GM12878 (cell line): ENCODE data around the gene NDUFB7. TPM values are rescaled to one million over a fixed set of nuclear protein-coding genes. Genes with fewer than 3 reads are reported as not detected.

ENCODE experiments used
- ATAC-seq: fragments of 200-7000 bp; cut with Tn5 transposase; 3 replicates; pipeline ENCODE4 v1.9.1; 2020; ENCODE audit warnings: mild to moderate bottlenecking, moderate library complexity
- BruUV-seq: library from RNA; stranded (reverse); fragments of 400-500 nt; replicated peaks from 2 replicates; lab custom pipeline; 2021; lab: Mats Ljungman, UMichigan
- CTCF ChIA-PET: fragments of 300-600 bp; sonication (Branson Sonifier 250); formaldehyde crosslinking; extraction: SDS; loops from one replicate; lab custom pipeline; 2021; ENCODE audit warnings: inconsistent platforms; lab: Yijun Ruan, JAX
- POLR2A ChIA-PET: fragments of 350-600 bp; formaldehyde crosslinking; extraction: SDS; loops from one replicate; lab custom pipeline; 2021; ENCODE audit warnings: inconsistent platforms; lab: Charles Lee
- RAD21 ChIA-PET: fragments of 300-600 bp; sonication (Branson Sonifier 250); formaldehyde crosslinking; loops from one replicate; lab custom pipeline; 2023; ENCODE audit warnings: antibody characterized with exemption; ENCODE audit not compliant: unreplicated experiment; lab: Charles Lee
- SMC1A ChIA-PET: fragments of 300-600 bp; sonication (Branson Sonifier 250); formaldehyde crosslinking; loops from one replicate; lab custom pipeline; 2023; ENCODE audit not compliant: unreplicated experiment, uncharacterized antibody; lab: Charles Lee
- DNase-seq: peaks from one replicate; pipeline ENCODE4 v3.0.0-alpha.2; 2011; ENCODE audit warnings: low read depth, low spot score
- FAIRE-seq: peaks from 3 replicates; lab custom pipeline; 2011; peaks lifted over from hg19 to GRCh38; lab: Jason Lieb, UNC
- H2AFZ ChIP-seq: 2 replicates; pipeline ENCODE4 v1.6.0; 2011; ENCODE audit warnings: low read depth, low read length, control low read depth; ENCODE audit not compliant: control insufficient read depth
- H3K27ac ChIP-seq: 2 replicates; pipeline ENCODE4 v1.5.1; 2011; ENCODE audit warnings: control low read depth; ENCODE audit not compliant: control insufficient read depth, insufficient read depth
- H3K27me3 ChIP-seq, 2 experiments: replicated peaks in 1 of 2; 2 replicates each; pipeline versions ENCODE4 v1.6.0 to v1.6.1; 2011; ENCODE audit warnings: low read length in 1 of 2; ENCODE audit not compliant: control insufficient read depth in 2 of 2, insufficient read depth in 2 of 2
- H3K36me3 ChIP-seq, 2 experiments: 2 replicates each; pipeline ENCODE4 v1.5.1; 2011; ENCODE audit warnings: low read length in 1 of 2; ENCODE audit not compliant: control insufficient read depth in 2 of 2, insufficient read depth in 2 of 2
- H3K4me1 ChIP-seq: 2 replicates; pipeline ENCODE4 v1.6.1; 2011; ENCODE audit warnings: mild to moderate bottlenecking, low read length, moderate library complexity, mixed read lengths; ENCODE audit not compliant: control insufficient read depth, insufficient read depth
- H3K4me2 ChIP-seq: 2 replicates; pipeline ENCODE4 v1.6.0; 2011; ENCODE audit warnings: control low read depth; ENCODE audit not compliant: control insufficient read depth, insufficient read depth
- H3K4me3 ChIP-seq: fragments of 200-600 bp; sonication (generic); 2 replicates; pipeline ENCODE4 v1.5.1; 2016
- H3K79me2 ChIP-seq: 2 replicates; pipeline ENCODE4 v1.6.0; 2011; ENCODE audit warnings: low read length; ENCODE audit not compliant: control insufficient read depth, insufficient read depth
- H3K9ac ChIP-seq: 2 replicates; pipeline ENCODE4 v1.8.0; 2011; ENCODE audit warnings: low read length, control low read depth, mixed read lengths; ENCODE audit not compliant: control insufficient read depth, insufficient read depth
- H3K9me3 ChIP-seq: replicated peaks from 3 replicates; pipeline ENCODE4 v1.5.1; 2011; ENCODE audit warnings: mild to moderate bottlenecking, low read length; ENCODE audit not compliant: control insufficient read depth, insufficient read depth
- H4K20me1 ChIP-seq: 2 replicates; pipeline ENCODE4 v1.6.0; 2011; ENCODE audit not compliant: control insufficient read depth, insufficient read depth
- BRCA1 ChIP-seq: IDR thresholded peaks from 2 replicates; pipeline ENCODE4 v1.6.1; 2011; ENCODE audit warnings: low read depth, low read length, improper control_type of control experiment
- MLLT1 ChIP-seq: fragments of 450-650 bp; IDR thresholded peaks from 2 replicates; pipeline ENCODE4 v1.6.1; 2016; ENCODE audit warnings: mild to moderate bottlenecking
- RBBP5 ChIP-seq: fragments of 200-600 bp; sonication (generic); conservative IDR thresholded peaks from 2 replicates; pipeline ENCODE4 v1.6.1; 2016
- SIX5 ChIP-seq: IDR thresholded peaks from 2 replicates; pipeline ENCODE4 v1.6.1; 2011; ENCODE audit warnings: mild to moderate bottlenecking, low read depth, low read length, moderate library complexity; ENCODE audit not compliant: severe bottlenecking
- SP1 ChIP-seq: IDR thresholded peaks from one replicate; pipeline ENCODE4 v1.6.1; 2011; ENCODE audit warnings: low read depth, low read length
- STAT1 ChIP-seq: fragments of 450-650 bp; conservative IDR thresholded peaks from 2 replicates; pipeline ENCODE4 v1.6.1; 2014; ENCODE audit warnings: antibody characterized with exemption, mild to moderate bottlenecking
- TAF1 ChIP-seq: IDR thresholded peaks from 2 replicates; pipeline ENCODE4 v1.6.1; 2011; ENCODE audit warnings: mild to moderate bottlenecking, low read depth, low read length, borderline replicate concordance
- ZBTB33 ChIP-seq: fragments of 450-650 bp; IDR thresholded peaks from 2 replicates; pipeline ENCODE4 v1.6.1; 2017; ENCODE audit warnings: mild to moderate bottlenecking
- WGBS: methylation state at CpG from one replicate; pipeline ENCODE4 v1.1.6; 2016; ENCODE audit warnings: low lambda C conversion rate; ENCODE audit not compliant: insufficient replicate concordance, insufficient coverage; ENCODE audit errors: missing lambda C conversion rate; 5-methylcytosine and 5-hydroxymethylcytosine counted together
- in situ Hi-C: fragments of 300-500 bp; cut with MboI; formaldehyde crosslinking; loops from 9 replicates; pipeline ENCODE4 v1.14.3; 2018; ENCODE audit warnings: mixed read lengths
- intact Hi-C: fragments of 100-400 bp; cut with micrococcal nuclease; formaldehyde crosslinking; loops from one replicate; pipeline ENCODE4 v1.14.2; 2022; ENCODE audit not compliant: unreplicated experiment
- polyA plus RNA-seq, 11 experiments: library from polyadenylated mRNA; depleted of rRNA in 4 of 11; unstranded in 6 of 11; stranded (reverse) in 5 of 11; fragments of >200 nt; fragmentation: Nextera tagmentation in 4 of 11; fragmentation: Illumina TruSeq in 1 of 11; extraction: Ambion mirVana in 4 of 11; extraction: Trizol in 1 of 11; gene quantifications; 1 replicate in 1 of 11; 2 replicates in 10 of 11; pipeline versions ENCODE4 v1.2.1 to v1.2.3, GENCODE V29; 2011 to 2016; ENCODE audit warnings: inconsistent platforms in 2 of 11, missing spikeins in 2 of 11, low read depth in 1 of 11
- total RNA-seq, 4 experiments: library from RNA; depleted of rRNA in 3 of 4; stranded (reverse); fragments of >200 nt in 3 of 4; fragmentation: Illumina TruSeq in 1 of 4; extraction: Trizol in 1 of 4; gene quantifications; 2 replicates each; pipeline versions ENCODE4 v1.2.1 to v1.2.3, GENCODE V29; 2013 to 2021
- TF ChIP-seq, protein P1 (sequence below): IDR thresholded peaks from 2 replicates; pipeline ENCODE4 v1.6.1; 2012; ENCODE audit warnings: low read depth, low read length, improper control_type of control experiment

The NDUFB7 gene
- total and polyA plus RNA-seq, 10 of the 15 experiments (the other 5 are each of a cell fraction or from before 2014, with no cell fraction given) = 14.6 to 480 (median 182) TPM

- Histone ChIP-seq H3K4me2 (peak overlapping the region; percentile 36), H3K36me3 (no peaks in the 10 kb centered on the region; a peak in 1 of 4 replicates), H3K9me3 (no peaks in the 10 kb centered on the region), H3K4me1 (peaks cover 8% of the 10 kb centered on the region), H2AFZ (peak overlapping the region; percentile 46; the same call in 1 of the 2 replicates), H3K9ac (no peak overlapping the region), H4K20me1 (no peaks in the 10 kb centered on the region), H3K79me2 (peaks cover 2% of the 10 kb centered on the region; the same call in 1 of the 2 replicates), H3K4me3 (no peak overlapping the region), H3K27me3 (no peaks in the 10 kb centered on the region), H3K27ac (no peak overlapping the region)
- intact Hi-C loops = loop anchor here (5.0 kb wide), 1 partner anchor 331 kb away; the partner anchor contains the start of gene OR7A17
- CTCF ChIA-PET = interaction anchor here (0.9 to 5.1 kb wide), 21 partner anchors 8 to 772 kb away, joined by 3 to 51 read pairs (median 4); partner anchors contain the start of genes ADGRE3, ASF1B, DNAJB1 and GIPC1
- WGBS = 29% methylated on average over 12 of the region's 12 CpGs
- ATAC-seq = peak; percentile 18
- SMC1A ChIA-PET = interaction anchor here (0.8 to 2.8 kb wide), 4 partner anchors 14 to 132 kb away, joined by 3 to 21 read pairs (median 4); partner anchors contain the start of gene NDUFB7
- POLR2A ChIA-PET = interaction anchor here (0.7 kb wide), 1 partner anchor 130 kb away, joined by 5 read pairs; no protein-coding TSS in a partner anchor
- no peak for FAIRE-seq
- RAD21 ChIA-PET = interaction anchor here (0.6 to 1.5 kb wide), 7 partner anchors 15 to 132 kb away, joined by 3 to 11 read pairs (median 4); partner anchors contain the start of genes DNAJB1 and NDUFB7
- in situ Hi-C loops = no loop called here
- DNase-seq = no peak
- no TSS peak for BruUV-seq
- TF ChIP-seq RBBP5 (no peak), SP1 (no peak), SIX5 (no peak), BRCA1 (no peak), ZBTB33 (0 out of 2 replicates have a peak, but pooled peaks have one; percentile 33), TAF1 (no peak), STAT1 (no peak), MLLT1 (0 out of 2 replicates have a peak, but pooled peaks have one; percentile 38)
- TF ChIP-seq, protein P1, sequence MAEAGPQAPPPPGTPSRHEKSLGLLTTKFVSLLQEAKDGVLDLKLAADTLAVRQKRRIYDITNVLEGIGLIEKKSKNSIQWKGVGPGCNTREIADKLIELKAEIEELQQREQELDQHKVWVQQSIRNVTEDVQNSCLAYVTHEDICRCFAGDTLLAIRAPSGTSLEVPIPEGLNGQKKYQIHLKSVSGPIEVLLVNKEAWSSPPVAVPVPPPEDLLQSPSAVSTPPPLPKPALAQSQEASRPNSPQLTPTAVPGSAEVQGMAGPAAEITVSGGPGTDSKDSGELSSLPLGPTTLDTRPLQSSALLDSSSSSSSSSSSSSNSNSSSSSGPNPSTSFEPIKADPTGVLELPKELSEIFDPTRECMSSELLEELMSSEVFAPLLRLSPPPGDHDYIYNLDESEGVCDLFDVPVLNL = no peak
Observed at GRCh38 chr19:14555918-14556661, 15.8 kb downstream of the NDUFB7 start.
